Adipose tissue (tissue), 3 donors: ENCODE results near the gene LRRC57. TPM values are rescaled to one million over a fixed set of nuclear protein-coding genes. Genes with fewer than 3 reads are reported as not detected.

ENCODE experiments used
- H3K27ac ChIP-seq: one replicate; pipeline ENCODE4 v1.5.1; 2013; ENCODE audit warnings: low read depth, low read length
- WGBS, 3 donors: extraction: QIAGEN DNeasy Blood & Tissue Kit; methylation state at CpG; one replicate each; pipeline ENCODE4 v1.1.7; 2013; 5-methylcytosine and 5-hydroxymethylcytosine counted together
- polyA plus RNA-seq, 3 donors: library from polyadenylated mRNA; stranded (reverse); fragments of 200-250 nt; gene quantifications; one replicate each; pipeline ENCODE4 v1.2.3, GENCODE V29; 2013
- donor health status: healthy with polysubstance abuse.
- donor health status: Bipolar disorder and iron deficiency.
- donor health status: healthy.

The LRRC57 gene
- polyA plus RNA-seq, result 10 to 100 TPM in 1 of 3 donors, 1 to 10 TPM in 2; 6.2 to 10.7 (median 7.3) TPM

DNA sequence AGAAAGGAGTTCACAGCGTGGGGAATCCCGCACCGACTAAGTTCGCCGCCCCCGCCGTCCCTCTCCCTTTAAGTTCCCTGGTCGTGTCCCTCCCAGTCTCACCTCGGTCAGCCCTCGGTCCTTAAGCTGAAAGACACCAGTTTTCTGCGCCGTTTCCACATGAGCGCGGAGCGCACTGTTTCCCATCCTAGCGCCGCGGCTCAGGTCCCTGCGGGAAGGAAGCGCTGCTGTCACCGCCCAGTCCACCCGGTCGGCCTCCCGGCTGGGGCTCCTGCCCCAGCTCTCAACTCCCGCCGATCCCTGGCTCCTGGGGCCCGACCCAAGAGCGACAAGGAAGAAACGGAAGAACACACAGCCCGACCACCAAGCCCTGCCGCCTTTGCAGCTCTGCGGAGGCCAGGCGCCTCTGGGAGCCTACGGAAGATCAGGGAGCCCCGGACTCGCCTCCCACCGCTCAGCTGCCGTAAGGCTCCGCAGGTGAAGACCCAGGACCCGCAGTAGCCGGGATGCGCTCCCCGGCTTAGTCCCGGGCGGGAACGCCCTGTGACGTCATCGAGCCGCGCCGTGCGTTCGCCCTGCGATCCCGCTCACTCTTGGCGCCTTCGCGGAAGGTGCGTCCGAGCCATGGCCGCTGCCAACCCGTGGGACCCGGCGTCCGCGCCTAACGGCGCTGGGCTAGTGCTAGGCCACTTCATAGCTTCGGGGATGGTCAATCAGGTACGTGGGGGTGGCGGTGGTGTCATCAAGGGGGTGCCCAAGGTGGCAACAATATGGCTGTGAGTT, at the start of gene LRRC57, which contains the start of gene HAUS2:
Gene LRRC57 (minus strand): TSS at position 545 of the 783 bp plus-strand sequence. CDS start 359 bp downstream, at position 186.
Gene HAUS2 (plus strand): TSS at position 590 of the 783 bp plus-strand sequence. CDS start 35 bp downstream, at position 625.
- 0 to 1% (median 1%) methylated on average over 70 to 71 of the region's 71 CpGs for WGBS, 3 donors
- H3K27ac ChIP-seq, result peak within 1 kb of the TSS; percentile 74

DNA sequence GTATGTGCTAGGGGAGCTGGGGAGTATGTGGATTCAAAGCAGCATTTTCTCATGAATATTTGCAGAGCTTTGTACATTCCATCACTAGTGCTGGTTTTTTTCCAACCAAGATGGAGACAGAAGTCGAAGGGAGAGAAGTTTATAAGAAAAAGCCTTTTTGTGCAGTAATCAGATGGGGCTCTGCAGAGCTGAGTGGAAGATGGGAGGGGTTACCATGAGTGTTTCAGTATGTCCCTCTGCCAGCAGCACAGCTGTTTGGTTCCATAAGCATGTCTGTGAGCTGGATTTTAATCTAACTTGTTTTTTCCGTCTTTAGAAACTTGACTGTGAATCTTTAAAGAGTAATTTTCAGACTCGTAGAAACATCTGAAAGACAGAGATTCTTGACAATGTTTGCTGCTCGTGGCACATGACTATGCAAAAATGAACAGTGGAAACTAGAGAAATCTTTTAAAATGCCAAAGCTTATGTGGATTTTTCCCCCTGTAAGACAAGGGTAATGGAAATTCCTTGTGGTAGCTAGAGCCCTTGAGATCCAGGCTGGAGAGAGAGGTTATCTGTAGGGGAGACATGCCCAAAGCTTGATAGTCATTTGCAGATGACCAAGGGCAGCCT, 47.1 kb upstream of the LRRC57 start:
- 31 to 49% (median 45%) methylated on average over 4 of the region's 4 CpGs for WGBS, 3 donors

DNA sequence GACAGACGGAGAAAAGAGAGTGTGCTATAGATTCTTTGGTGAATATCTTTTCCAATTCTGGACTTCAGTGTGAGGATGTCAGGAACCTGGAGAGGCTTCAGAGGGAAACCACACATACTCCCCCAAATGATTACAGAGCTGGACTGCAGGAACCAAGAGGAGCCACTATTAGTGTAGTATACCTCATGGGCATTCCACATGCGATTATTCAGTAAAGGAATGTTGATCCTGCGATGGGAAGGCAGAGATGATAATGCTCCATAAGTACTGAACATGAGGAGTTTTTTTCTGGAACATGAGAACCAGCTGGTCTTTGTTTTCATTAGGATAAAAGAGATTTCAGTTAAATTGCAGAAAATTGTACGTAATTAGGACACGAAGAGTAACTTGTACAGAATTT, 45.5 kb upstream of the LRRC57 start:
- H3K27ac ChIP-seq, result no peak overlapping the region
- 70 to 80% (median 79%) methylated on average over 5 of the region's 5 CpGs for WGBS, 3 donors

More for the DNA sequence above, 47.1 kb upstream of the LRRC57 start:
- no peak overlapping the region for H3K27ac ChIP-seq

GRCh38 chr15:42593143-42593542, 44.5 kb upstream of the LRRC57 start:
- WGBS, 3 donors, result 65 to 82% (median 68%) methylated on average over 4 of the region's 4 CpGs
- no peak overlapping the region for H3K27ac ChIP-seq

DNA sequence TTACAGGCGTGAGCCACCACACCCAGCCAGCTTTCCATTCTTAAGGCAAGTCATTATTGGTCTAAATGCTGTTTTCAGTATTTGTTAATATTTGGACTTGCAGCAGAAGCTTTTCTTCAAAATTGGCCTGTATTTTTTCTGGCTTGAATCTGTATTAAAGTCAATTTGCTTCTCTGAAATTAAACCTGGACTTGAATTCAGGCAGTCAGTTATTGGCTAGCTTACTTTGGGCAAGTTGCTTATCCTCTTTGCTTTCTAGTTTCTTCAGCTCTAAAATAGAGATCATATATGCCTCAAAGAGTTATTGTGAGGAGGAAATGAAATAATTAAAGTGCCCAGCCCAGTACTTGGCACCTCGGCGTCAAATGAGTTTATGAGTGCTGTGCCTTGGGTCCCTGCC, 44.1 kb upstream of the LRRC57 start:
- no peak overlapping the region for H3K27ac ChIP-seq
- 65 to 88% (median 71%) methylated on average over 3 of the region's 3 CpGs for WGBS, 3 donors

- no peak overlapping the region for H3K27ac ChIP-seq
- 80 to 91% (median 81%) methylated on average over 10 of the region's 10 CpGs for WGBS, 3 donors
Measured at GRCh38 chr15:42591238-42591934, 42.8 kb upstream of the LRRC57 start.

- H3K27ac ChIP-seq, result no peak overlapping the region
- 88 to 95% (median 94%) methylated on average over 5 of the region's 5 CpGs for WGBS, 3 donors
Measured at GRCh38 chr15:42590619-42591237, 42.1 kb upstream of the LRRC57 start.

DNA sequence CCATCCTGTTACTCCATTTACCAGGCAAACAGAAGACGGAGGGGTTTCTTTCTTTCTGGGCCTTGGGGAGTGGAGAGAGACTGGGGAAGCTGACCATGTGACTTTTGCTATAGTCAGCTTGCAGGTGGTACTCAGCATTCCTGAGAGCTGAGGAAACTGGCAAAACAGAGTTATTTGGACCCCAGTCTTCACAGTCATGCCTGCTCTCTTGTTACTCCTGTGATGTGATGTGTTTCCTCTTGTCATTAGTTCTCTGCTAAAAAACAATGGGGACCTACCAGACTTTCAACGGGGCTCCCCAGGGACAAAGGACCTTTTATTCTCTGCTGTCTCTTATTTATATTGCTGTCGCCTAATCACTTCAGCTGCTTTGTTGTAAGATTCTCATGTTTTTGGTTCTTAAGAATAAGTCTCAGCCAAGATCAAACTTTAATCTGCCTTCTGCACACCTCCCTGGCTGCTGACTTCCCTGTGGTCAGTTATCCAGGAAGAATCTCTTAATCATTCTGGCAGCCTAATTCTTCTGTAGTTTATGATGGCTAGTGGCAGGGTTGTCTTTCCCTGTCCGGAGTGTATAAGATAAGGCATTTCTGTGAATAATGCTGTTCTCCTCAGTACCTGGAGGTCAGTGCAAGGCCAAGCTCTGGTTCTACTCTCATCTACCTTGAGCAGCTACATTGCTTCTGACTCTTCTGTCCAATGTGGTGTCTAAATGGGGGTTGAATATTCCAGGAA, 35.6 kb upstream of the LRRC57 start:
- H3K27ac ChIP-seq, result no peak overlapping the region
- 34 to 39% (median 35%) methylated on average over 4 of the region's 4 CpGs for WGBS, 3 donors

GRCh38 chr15:42582569-42583375, 34.2 kb upstream of the LRRC57 start:
- no peak overlapping the region for H3K27ac ChIP-seq
- 81 to 87% (median 84%) methylated on average over 8 of the region's 8 CpGs for WGBS, 3 donors

GRCh38 chr15:42581272-42581730, 32.7 kb upstream of the LRRC57 start:
- H3K27ac ChIP-seq, result no peak overlapping the region
- 1% methylated on average over 35 to 37 of the region's 37 CpGs for WGBS, 3 donors

DNA sequence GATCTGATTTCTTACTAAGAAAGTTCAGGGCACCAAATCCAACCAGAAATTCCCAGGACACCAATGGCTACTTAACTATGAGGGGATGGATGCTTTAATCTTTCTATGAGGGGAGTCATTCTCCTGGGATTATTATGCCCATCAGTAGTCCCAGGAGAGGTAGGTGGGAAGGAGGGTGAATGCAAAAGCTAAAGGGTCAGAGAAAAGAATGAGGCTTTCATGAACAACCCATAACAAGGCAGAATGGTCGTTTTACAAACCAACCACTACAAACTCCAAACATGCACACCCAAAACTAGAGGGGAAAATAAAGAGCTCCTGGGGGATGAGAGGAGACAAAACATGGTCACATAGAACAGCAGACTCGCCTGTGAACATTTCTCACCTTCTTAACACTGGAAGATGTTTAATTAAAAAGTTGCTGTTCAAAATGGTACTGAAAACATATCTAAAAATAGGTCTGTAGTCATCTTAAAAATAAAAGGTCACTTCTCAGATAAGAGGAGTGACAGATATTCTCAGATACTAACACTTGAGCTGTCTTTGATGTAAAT, 30.5 kb upstream of the LRRC57 start:
- H3K27ac ChIP-seq, result no peak overlapping the region

DNA sequence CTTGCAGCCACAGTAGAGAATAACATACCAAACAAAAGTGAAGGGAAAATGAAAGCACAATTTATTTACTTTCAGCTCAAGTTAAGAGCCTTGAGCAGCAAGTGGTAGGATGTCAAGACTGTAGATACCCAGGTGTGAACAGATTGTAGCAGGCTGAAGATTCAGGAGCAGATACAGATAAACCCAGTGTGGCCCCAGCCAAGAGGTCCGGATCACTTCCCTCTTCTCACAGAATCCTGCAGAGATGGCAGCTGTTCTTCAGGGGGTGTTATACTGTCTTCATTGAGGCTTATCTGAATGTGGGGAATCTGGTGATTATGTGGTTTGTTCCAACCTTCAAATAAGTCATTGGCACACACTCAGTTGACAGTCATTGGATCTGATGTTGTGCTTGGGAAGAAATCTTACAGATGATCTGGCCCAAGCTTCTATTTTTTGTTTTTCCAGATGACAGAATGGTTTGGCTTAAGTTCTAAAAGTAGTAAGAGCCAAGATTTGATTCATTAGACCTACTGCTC, 29.0 kb upstream of the LRRC57 start:
- WGBS, 3 donors, result 20 to 46% (median 22%) methylated on average over 1 of the region's 1 CpG
- H3K27ac ChIP-seq, result no peak overlapping the region

More for the DNA sequence above, 30.5 kb upstream of the LRRC57 start:
- 61 to 94% (median 89%) methylated on average over 2 of the region's 2 CpGs for WGBS, 3 donors

- WGBS, 3 donors, result 63 to 84% (median 74%) methylated on average over 1 of the region's 1 CpG
- no peak overlapping the region for H3K27ac ChIP-seq
Measured at GRCh38 chr15:42576776-42577175, 28.2 kb upstream of the LRRC57 start.

DNA sequence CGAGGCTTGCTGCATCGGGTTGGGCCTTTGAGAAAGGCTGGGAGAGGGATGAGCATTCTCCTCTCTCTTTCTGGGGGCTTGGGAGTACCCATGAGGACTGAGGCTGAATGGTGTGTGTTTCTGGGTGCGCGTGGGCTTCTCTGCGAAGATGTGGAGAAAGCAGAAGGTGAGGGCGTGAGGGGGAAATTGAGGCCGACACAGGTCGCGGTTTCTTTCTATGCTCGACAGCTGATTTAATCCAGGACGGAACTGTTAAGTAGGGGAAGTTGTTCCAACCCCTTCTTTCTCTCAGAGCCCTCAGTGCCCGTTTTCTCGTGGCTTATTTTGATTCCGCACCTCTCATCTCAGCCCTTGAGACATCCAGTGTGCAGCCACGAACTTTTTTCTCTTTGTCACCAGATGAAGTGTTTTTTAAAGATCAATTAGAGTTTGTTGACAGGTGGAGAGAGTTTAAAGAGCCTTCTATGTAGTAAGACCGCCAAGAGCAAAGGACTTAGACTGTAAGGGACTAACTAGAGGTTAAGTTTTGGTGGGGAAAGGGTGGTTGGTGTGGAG, 27.5 kb upstream of the LRRC57 start:
- no peak overlapping the region for H3K27ac ChIP-seq
- 7 to 14% (median 10%) methylated on average over 16 of the region's 16 CpGs for WGBS, 3 donors

GRCh38 chr15:42575188-42576039, 26.8 kb upstream of the LRRC57 start, which contains the start of gene STARD9:
Gene STARD9, plus strand, starts transcription at chr15:42575606. Its CDS starts 110 bp downstream, at chr15:42575716.
- 0 to 1% (median 0%) methylated on average over 92 to 95 of the region's 95 CpGs for WGBS, 3 donors
- no peak within 1 kb of the TSS for H3K27ac ChIP-seq
